H1 (cell line): ENCODE measurements around the gene FUNDC1. TPM values are rescaled to one million over a fixed set of nuclear protein-coding genes. Genes with fewer than 3 reads are reported as not detected.

Experiments used
- CTCF ChIA-PET: fragments of 300-600 bp; sonication (Branson Sonifier 250); formaldehyde crosslinking; loops from one replicate; lab custom pipeline; 2021; ENCODE audit not compliant: partially characterized antibody; lab: Charles Lee
- POLR2A ChIA-PET: fragments of 300-600 bp; sonication (Branson Sonifier 250); formaldehyde crosslinking; loops from one replicate; lab custom pipeline; 2021; ENCODE audit warnings: inconsistent platforms; ENCODE audit not compliant: partially characterized antibody; lab: Charles Lee
- DNase-seq, 2 experiments: peaks; one replicate each; pipeline versions ENCODE4 v3.0.0 to v3.0.0-alpha.2; 2010 to 2022; ENCODE audit warnings: low spot score in 2 of 2, low read depth in 1 of 2, mixed read lengths in 1 of 2
- FAIRE-seq: peaks from 2 replicates; lab custom pipeline; 2011; peaks lifted over from hg19 to GRCh38; lab: Jason Lieb, UNC
- H2AFZ ChIP-seq: 2 replicates; pipeline ENCODE4 v1.8.1; 2012; ENCODE audit warnings: low read length, inconsistent platforms
- H2AK5ac ChIP-seq: 2 replicates; pipeline ENCODE4 v1.6.1; 2013; ENCODE audit warnings: low read depth, low read length
- H2BK120ac ChIP-seq: replicated peaks from 2 replicates; pipeline ENCODE3; 2013; ENCODE audit warnings: low read depth, low read length, inconsistent platforms
- H2BK12ac ChIP-seq: 2 replicates; pipeline ENCODE4 v1.6.1; 2013; ENCODE audit warnings: low read depth, low read length
- H2BK15ac ChIP-seq: 2 replicates; pipeline ENCODE4 v1.6.1; 2013; ENCODE audit warnings: low read length
- H2BK20ac ChIP-seq: 2 replicates; pipeline ENCODE4 v1.6.1; 2013; ENCODE audit warnings: low read length
- H2BK5ac ChIP-seq: 2 replicates; pipeline ENCODE4 v1.6.1; 2013; ENCODE audit warnings: low read depth, low read length
- H3K14ac ChIP-seq: 2 replicates; pipeline ENCODE4 v1.6.1; 2013; ENCODE audit warnings: inconsistent platforms; ENCODE audit not compliant: insufficient read length
- H3K18ac ChIP-seq: 2 replicates; pipeline ENCODE4 v1.6.1; 2013; ENCODE audit warnings: low read length; ENCODE audit errors: extremely low read depth
- H3K23ac ChIP-seq: 2 replicates; pipeline ENCODE4 v1.6.1; 2013; ENCODE audit warnings: inconsistent platforms; ENCODE audit not compliant: insufficient read length
- H3K23me2 ChIP-seq: 2 replicates; pipeline ENCODE4 v1.6.1; 2013; ENCODE audit warnings: low read depth, low read length
- H3K27ac ChIP-seq: 2 replicates; pipeline ENCODE4 v1.6.1; 2011; ENCODE audit warnings: low read depth, low read length, inconsistent platforms
- H3K27me3 ChIP-seq, 4 experiments: replicated peaks in 1 of 4; 1 replicate in 1 of 4; 2 replicates in 3 of 4; pipeline versions ENCODE4 v1.6.1 to v1.8.1; 2011 to 2013; ENCODE audit warnings: low read length in 3 of 4, mild to moderate bottlenecking in 3 of 4, inconsistent platforms in 2 of 4, mixed read lengths in 2 of 4, moderate library complexity in 1 of 4; ENCODE audit not compliant: control insufficient read depth in 3 of 4, insufficient read depth in 3 of 4; ENCODE audit errors: extremely low read depth in 1 of 4
- H3K36me3 ChIP-seq, 4 experiments: 2 replicates each; pipeline versions ENCODE4 v1.6.1 to v1.8.1; 2011 to 2013; ENCODE audit warnings: mild to moderate bottlenecking in 4 of 4, low read length in 3 of 4, moderate library complexity in 2 of 4, control low read depth in 1 of 4, inconsistent platforms in 1 of 4; ENCODE audit not compliant: insufficient read depth in 4 of 4, control insufficient read depth in 2 of 4
- H3K4ac ChIP-seq: replicated peaks from 2 replicates; pipeline ENCODE3; 2013; ENCODE audit warnings: low read length, low read depth, mixed read lengths, inconsistent platforms; ENCODE audit not compliant: insufficient read length
- H3K4me1 ChIP-seq, 4 experiments: replicated peaks in 1 of 4; 1 replicate in 1 of 4; 2 replicates in 3 of 4; pipeline versions ENCODE4 v1.6.1 to v1.8.1; 2011 to 2013; ENCODE audit warnings: low read length in 3 of 4, inconsistent platforms in 2 of 4, mixed read lengths in 1 of 4; ENCODE audit not compliant: insufficient read depth in 4 of 4, control insufficient read depth in 3 of 4
- H3K4me2 ChIP-seq, 2 experiments: 2 replicates each; pipeline versions ENCODE4 v1.6.1 to v1.8.1; 2011 to 2013; ENCODE audit warnings: low read depth in 2 of 2, low read length in 2 of 2, control low read depth in 1 of 2, inconsistent platforms in 1 of 2, mild to moderate bottlenecking in 1 of 2; ENCODE audit not compliant: insufficient read depth in 1 of 2
- H3K4me3 ChIP-seq, 4 experiments: fragments of 200-600, 300-600 bp in 1 of 4; sonication (generic), shearing (Covaris generic), sonication (Bioruptor Twin) in 1 of 4; 2 replicates each; pipeline versions ENCODE4 v1.5.1 to v1.8.1; 2011 to 2016; ENCODE audit warnings: low read length in 4 of 4, low read depth in 3 of 4, control low read depth in 2 of 4, inconsistent platforms in 2 of 4, mild to moderate bottlenecking in 2 of 4, mixed read lengths in 1 of 4, moderate library complexity in 1 of 4; ENCODE audit not compliant: insufficient read depth in 2 of 4; ENCODE audit errors: extremely low read depth in 1 of 4
- H3K56ac ChIP-seq: replicated peaks from 2 replicates; pipeline ENCODE3; 2013; ENCODE audit warnings: low read depth, mild to moderate bottlenecking, mixed read lengths, low read length, inconsistent platforms; ENCODE audit not compliant: insufficient read length
- H3K79me1 ChIP-seq: 2 replicates; pipeline ENCODE4 v1.6.1; 2013; ENCODE audit warnings: low read depth, low read length, control low read depth
- H3K79me2 ChIP-seq, 2 experiments: 2 replicates each; pipeline versions ENCODE4 v1.6.1 to v1.8.1; 2012 to 2013; ENCODE audit warnings: low read length in 2 of 2, mild to moderate bottlenecking in 2 of 2, inconsistent platforms in 1 of 2; ENCODE audit not compliant: insufficient read depth in 2 of 2, control insufficient read depth in 1 of 2
- H3K9ac ChIP-seq, 4 experiments: replicated peaks in 1 of 4; 1 replicate in 1 of 4; 2 replicates in 3 of 4; pipeline versions ENCODE4 v1.6.1 to v1.8.1; 2011 to 2013; ENCODE audit warnings: low read depth in 3 of 4, low read length in 3 of 4, control low read depth in 2 of 4, mild to moderate bottlenecking in 2 of 4, moderate library complexity in 2 of 4, inconsistent platforms in 1 of 4; ENCODE audit errors: extremely low read depth in 1 of 4
- H3K9me3 ChIP-seq, 2 experiments: 2 replicates each; pipeline versions ENCODE4 v1.6.1 to v1.8.1; 2012 to 2013; ENCODE audit warnings: mild to moderate bottlenecking in 2 of 2, moderate library complexity in 2 of 2, control low read depth in 1 of 2, inconsistent platforms in 1 of 2, low read depth in 1 of 2, low read length in 1 of 2, mixed read lengths in 1 of 2; ENCODE audit not compliant: insufficient read depth in 2 of 2
- H4K20me1 ChIP-seq, 2 experiments: replicated peaks in 1 of 2; 2 replicates each; pipeline versions ENCODE3 to v1.8.1; 2011 to 2013; ENCODE audit warnings: inconsistent platforms in 2 of 2, low read length in 2 of 2, mild to moderate bottlenecking in 1 of 2; ENCODE audit not compliant: insufficient read depth in 2 of 2, control insufficient read depth in 1 of 2
- H4K5ac ChIP-seq: 2 replicates; pipeline ENCODE4 v1.6.1; 2013; ENCODE audit warnings: low read length, low read depth, mixed read lengths, inconsistent platforms; ENCODE audit not compliant: insufficient read length
- H4K8ac ChIP-seq: 2 replicates; pipeline ENCODE4 v1.8.0; 2013; ENCODE audit warnings: mild to moderate bottlenecking, moderate library complexity, low read length, inconsistent platforms; ENCODE audit not compliant: insufficient read depth; ENCODE audit errors: extremely low read depth
- H4K91ac ChIP-seq: replicated peaks from 2 replicates; pipeline ENCODE3; 2013; ENCODE audit warnings: low read length, mixed read lengths, inconsistent platforms; ENCODE audit not compliant: insufficient read length
- JUN ChIP-seq: IDR thresholded peaks from 2 replicates; pipeline ENCODE4 v1.6.1; 2011; ENCODE audit warnings: low read depth, mild to moderate bottlenecking, improper control_type of control experiment, low read length
- POLR2A ChIP-seq, 2 experiments: IDR thresholded peaks; 1 replicate in 1 of 2; 2 replicates in 1 of 2; pipeline ENCODE4 v1.6.1; 2011; ENCODE audit warnings: low read depth in 2 of 2, low read length in 2 of 2, mild to moderate bottlenecking in 2 of 2; ENCODE audit errors: control extremely low read depth in 1 of 2
- WGBS, 2 experiments: shearing (Covaris generic) in 1 of 2; methylation state at CpG; one replicate each; pipeline versions ENCODE4 v1.1.6 to v1.1.7; 2013 to 2015; ENCODE audit warnings: low lambda C conversion rate in 2 of 2, mixed read lengths in 2 of 2, inconsistent platforms in 1 of 2, low coverage in 1 of 2, missing lambda C conversion rate in 1 of 2; ENCODE audit not compliant: insufficient replicate concordance in 2 of 2, insufficient coverage in 1 of 2, insufficient read length in 1 of 2; ENCODE audit errors: extremely low coverage in 1 of 2, missing lambda C conversion rate in 1 of 2; 5-methylcytosine and 5-hydroxymethylcytosine counted together
- polyA plus RNA-seq, 7 experiments: library from polyadenylated mRNA; depleted of rRNA in 3 of 7; stranded (reverse) in 5 of 7; unstranded in 2 of 7; fragments of >200 nt in 5 of 7; fragments of 200-250 nt in 2 of 7; gene quantifications; 1 replicate in 5 of 7; 2 replicates in 1 of 7; 4 replicates in 1 of 7; pipeline versions ENCODE4 v1.2.1 to v1.2.3, GENCODE V29; 2011 to 2013; ENCODE audit warnings: missing spikeins in 2 of 7, mixed read lengths in 2 of 7
- total RNA-seq: library from RNA; stranded (reverse); fragmentation: NEBNext Ultra II Directional; extraction: Animal tissue kit (Norgen Biotek cat#: 25700); gene quantifications from 2 replicates; pipeline ENCODE4 v1.2.1, GENCODE V29; 2021
- TF ChIP-seq, protein P1 (sequence below), 3 experiments: IDR thresholded peaks; 1 replicate in 2 of 3; 2 replicates in 1 of 3; pipeline versions ENCODE4 v1.5.1 to v1.6.1; 2011; ENCODE audit warnings: low read length in 3 of 3, mild to moderate bottlenecking in 3 of 3, inconsistent platforms in 2 of 3, low read depth in 1 of 3, moderate library complexity in 1 of 3; ENCODE audit not compliant: insufficient read depth in 1 of 3; ENCODE audit errors: control extremely low read depth in 1 of 3

The FUNDC1 gene
- total and polyA plus RNA-seq, 2 of the 8 experiments (the other 6 are each of a cell fraction or from before 2014, with no cell fraction given), result 13.7 to 24.1 TPM

GRCh38 chrX:44474410-44474809 lies 68.2 kb downstream of the FUNDC1 start:
- no peak overlapping the region for H4K91ac ChIP-seq
- H3K79me2 ChIP-seq, result no peaks in the 10 kb centered on the region
- H3K4me2 ChIP-seq, result no peak overlapping the region
- H3K9me3 ChIP-seq, result no peaks in the 10 kb centered on the region
- no peak overlapping the region for H2BK120ac ChIP-seq
- no peak overlapping the region for H3K4ac ChIP-seq
- ChIA-PET CTCF (no interaction called here), POLR2A (no interaction called here)
- no peak overlapping the region for H2AFZ ChIP-seq
- no peak overlapping the region for H2AK5ac ChIP-seq
- H3K4me1 ChIP-seq, result no peaks in the 10 kb centered on the region
- H3K56ac ChIP-seq, result no peak overlapping the region
- H2BK20ac ChIP-seq, result no peak overlapping the region
- H3K14ac ChIP-seq, result no peak overlapping the region
- H4K20me1 ChIP-seq, result no peaks in the 10 kb centered on the region
- no peak overlapping the region for H2BK5ac ChIP-seq
- DNase-seq, result no peak
- H3K23me2 ChIP-seq, result no peaks in the 10 kb centered on the region
- no peak overlapping the region for H3K4me3 ChIP-seq
- no peak overlapping the region for H2BK12ac ChIP-seq
- H3K79me1 ChIP-seq, result no peaks in the 10 kb centered on the region
- no peaks in the 10 kb centered on the region for H3K27me3 ChIP-seq
- H4K5ac ChIP-seq, result no peak overlapping the region
- H3K23ac ChIP-seq, result no peak overlapping the region
- H3K27ac ChIP-seq, result no peak overlapping the region
- no peak overlapping the region for H3K18ac ChIP-seq
- peak; percentile 39 for FAIRE-seq
- no peak overlapping the region for H2BK15ac ChIP-seq
- WGBS, 2 experiments, result 96% methylated on average over 2 of the region's 2 CpGs; no CpG with 5 or more reads in 1 of the 2 experiments
- H3K36me3 ChIP-seq, result no peaks in the 10 kb centered on the region
- no peak overlapping the region for H4K8ac ChIP-seq
- no peak overlapping the region for H3K9ac ChIP-seq
- TF ChIP-seq JUN, result no peak
- no peak for TF ChIP-seq POLR2A (IDR thresholded peaks at IDR 0.05; ENCODE audit: control extremely low read depth in 1 of 2, low read depth in 2 of 2, low read length in 2 of 2)
- TF ChIP-seq, protein P1, sequence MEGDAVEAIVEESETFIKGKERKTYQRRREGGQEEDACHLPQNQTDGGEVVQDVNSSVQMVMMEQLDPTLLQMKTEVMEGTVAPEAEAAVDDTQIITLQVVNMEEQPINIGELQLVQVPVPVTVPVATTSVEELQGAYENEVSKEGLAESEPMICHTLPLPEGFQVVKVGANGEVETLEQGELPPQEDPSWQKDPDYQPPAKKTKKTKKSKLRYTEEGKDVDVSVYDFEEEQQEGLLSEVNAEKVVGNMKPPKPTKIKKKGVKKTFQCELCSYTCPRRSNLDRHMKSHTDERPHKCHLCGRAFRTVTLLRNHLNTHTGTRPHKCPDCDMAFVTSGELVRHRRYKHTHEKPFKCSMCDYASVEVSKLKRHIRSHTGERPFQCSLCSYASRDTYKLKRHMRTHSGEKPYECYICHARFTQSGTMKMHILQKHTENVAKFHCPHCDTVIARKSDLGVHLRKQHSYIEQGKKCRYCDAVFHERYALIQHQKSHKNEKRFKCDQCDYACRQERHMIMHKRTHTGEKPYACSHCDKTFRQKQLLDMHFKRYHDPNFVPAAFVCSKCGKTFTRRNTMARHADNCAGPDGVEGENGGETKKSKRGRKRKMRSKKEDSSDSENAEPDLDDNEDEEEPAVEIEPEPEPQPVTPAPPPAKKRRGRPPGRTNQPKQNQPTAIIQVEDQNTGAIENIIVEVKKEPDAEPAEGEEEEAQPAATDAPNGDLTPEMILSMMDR (IDR thresholded peaks at IDR 0.05; ENCODE audit: control extremely low read depth in 1 of 3, insufficient read depth in 1 of 3, low read depth in 1 of 3, low read length in 3 of 3), result no peak
